ENCODE measurements around the gene EGLN2. TPM values are rescaled to one million over a fixed set of nuclear protein-coding genes. Genes with fewer than 3 reads are reported as not detected.

The EGLN2 gene
- total RNA-seq, 4 donors from 2014 or later, result 36.4 to 151 (median 72.6) TPM

GRCh38 chr19:40801426-40802299, 2.7 kb downstream of the EGLN2 start:
- no peak for TF ChIP-seq CTCF (IDR thresholded peaks at IDR 0.05; ENCODE audit: low read depth)

GRCh38 chr19:40802300-40803169, 3.5 kb downstream of the EGLN2 start:
- TF ChIP-seq CTCF (IDR thresholded peaks at IDR 0.05; ENCODE audit: low read depth), result no peak

- no peak for TF ChIP-seq CTCF (IDR thresholded peaks at IDR 0.05; ENCODE audit: low read depth)
These were observed 4.3 kb downstream of the EGLN2 start for GRCh38 chr19:40803170-40803856.

- TF ChIP-seq CTCF (IDR thresholded peaks at IDR 0.05; ENCODE audit: low read depth), result no peak
These were observed 5.1 kb downstream of the EGLN2 start for GRCh38 chr19:40803857-40804782.

- TF ChIP-seq CTCF (IDR thresholded peaks at IDR 0.05; ENCODE audit: low read depth), result no peak
These were observed 5.8 kb downstream of the EGLN2 start for GRCh38 chr19:40804783-40805242.

GRCh38 chr19:40805258-40805868, 6.4 kb downstream of the EGLN2 start:
- TF ChIP-seq CTCF (IDR thresholded peaks at IDR 0.05; ENCODE audit: low read depth), result no peak

Measured in subcutaneous adipose tissue (tissue), 4 donors.